Measurements from ENCODE around the gene SMARCAD1.

GRCh38 chr4:94219402-94219801, 11.7 kb downstream of the SMARCAD1 start:
- no peak for TF ChIP-seq SRSF9 (IDR thresholded peaks at IDR 0.05; ENCODE audit: borderline replicate concordance, low read depth, low read length)
- TF ChIP-seq RAD51 (IDR thresholded peaks at IDR 0.05; ENCODE audit: borderline replicate concordance, low read depth): no peak
- TF ChIP-seq ATF6 (CRISPR knock-in tag; IDR thresholded peaks at IDR 0.05): no peak
- no peak for TF ChIP-seq CREB1 (IDR thresholded peaks at IDR 0.05)
- TF ChIP-seq CREB1 (CRISPR knock-in tag; IDR thresholded peaks at IDR 0.05): no peak

Measured in K562 (cell line).